Neural progenitor cell (in vitro differentiated cells): ENCODE results near the gene KCNQ1.

Source experiments
- CTCF ChIP-seq: fragments of 200-600 bp; sonication (generic); IDR thresholded peaks from 2 replicates; pipeline ENCODE4 v1.5.1; 2017; ENCODE audit warnings: antibody characterized with exemption, mild to moderate bottlenecking
- EZH2 ChIP-seq: fragments of 200-600 bp; sonication (generic); IDR thresholded peaks from 2 replicates; pipeline ENCODE4 v1.6.1; 2017; ENCODE audit warnings: antibody characterized with exemption, mild to moderate bottlenecking, moderate library complexity
- EZH2phosphoT487 ChIP-seq: fragments of 200-600 bp; sonication (generic); IDR thresholded peaks from 2 replicates; pipeline ENCODE4 v1.6.1; 2017; ENCODE audit warnings: antibody characterized with exemption

DNA sequence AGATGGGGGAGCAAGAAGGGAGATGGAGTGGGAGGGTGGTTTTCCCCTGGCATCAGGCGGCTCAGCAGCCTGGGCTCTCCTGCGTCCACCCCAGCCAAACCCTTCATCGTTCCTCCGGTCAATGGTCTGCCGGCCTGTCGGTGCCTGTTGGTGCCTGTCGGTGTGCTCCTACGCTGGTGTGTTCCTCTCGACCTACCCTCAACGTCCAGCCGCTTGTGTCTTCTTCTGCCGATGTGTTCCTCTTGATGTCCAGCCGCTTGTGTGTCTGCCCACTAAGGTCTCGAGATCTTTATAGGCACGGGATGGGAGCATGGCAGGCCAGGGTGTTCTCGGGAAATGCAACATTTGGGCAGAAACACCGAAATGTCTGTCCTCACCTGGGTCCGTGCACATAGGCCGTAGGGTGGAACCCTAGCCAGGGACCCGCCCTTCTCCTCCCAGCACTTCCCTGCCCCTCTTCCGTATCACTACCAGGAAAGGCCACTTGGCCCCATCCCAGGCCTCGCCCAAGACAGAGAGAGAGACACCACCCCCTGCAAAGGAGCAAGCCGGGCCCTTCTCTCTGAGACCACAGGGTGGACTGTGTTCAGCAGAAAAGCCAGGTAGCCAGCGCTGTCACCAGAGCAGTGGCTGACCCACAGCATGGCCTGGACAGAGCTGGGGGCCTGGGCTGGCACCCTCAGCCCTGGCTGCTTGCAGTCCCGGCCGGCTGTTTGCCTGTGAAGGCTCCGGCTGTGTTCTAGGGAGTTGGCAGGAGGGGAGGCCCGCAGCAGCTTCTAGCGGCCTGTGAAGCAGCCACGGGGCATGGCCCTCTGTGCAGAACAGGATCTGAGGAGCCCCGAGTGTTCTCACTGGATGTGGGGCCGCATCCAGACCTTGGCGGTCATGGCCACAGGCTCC is 316.6 kb downstream of the KCNQ1 start:
- no peak for TF ChIP-seq CTCF
- no peak for TF ChIP-seq EZH2
- no peak for TF ChIP-seq EZH2phosphoT487
